ENCODE results near the gene SASH1.
"Not testable (repeated sequence)": the region's sequence is repeated elsewhere in the genome, so short reads cannot be mapped to it uniquely, and the experiment has no call there.

SASH1 gene

DNA sequence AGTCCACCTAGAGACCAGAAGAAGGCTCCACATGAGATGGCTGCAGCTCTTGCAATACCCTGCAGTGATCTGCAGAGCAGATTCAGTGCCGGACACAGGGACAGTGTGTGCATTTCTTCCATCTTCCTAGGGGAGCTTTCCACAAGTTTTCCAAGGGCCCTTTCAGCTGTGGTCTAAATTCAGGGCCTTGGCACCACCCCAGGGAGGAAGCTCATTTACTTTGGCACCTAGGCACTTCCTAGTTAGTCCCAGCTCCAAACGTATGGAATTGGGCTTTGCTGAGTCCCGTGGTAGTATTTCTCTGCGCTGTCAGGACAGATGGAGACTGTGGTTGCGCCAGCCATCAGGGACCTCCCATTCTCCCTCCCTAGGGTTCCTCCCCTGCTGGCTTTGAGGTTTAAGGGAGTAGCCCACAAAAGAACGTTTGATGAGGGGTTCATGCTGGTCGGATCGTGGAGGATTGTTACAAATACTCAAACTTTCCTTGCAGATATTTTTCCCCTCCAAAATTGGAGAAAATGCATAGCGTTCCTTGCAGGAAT, 221.9 kb downstream of the SASH1 start:
- DNase-seq: no peak

- no peak for DNase-seq
Observed at GRCh38 chr6:148565321-148565926, 222.8 kb downstream of the SASH1 start.

- DNase-seq: no peak
Observed at GRCh38 chr6:148565930-148566663, 223.5 kb downstream of the SASH1 start.

DNA sequence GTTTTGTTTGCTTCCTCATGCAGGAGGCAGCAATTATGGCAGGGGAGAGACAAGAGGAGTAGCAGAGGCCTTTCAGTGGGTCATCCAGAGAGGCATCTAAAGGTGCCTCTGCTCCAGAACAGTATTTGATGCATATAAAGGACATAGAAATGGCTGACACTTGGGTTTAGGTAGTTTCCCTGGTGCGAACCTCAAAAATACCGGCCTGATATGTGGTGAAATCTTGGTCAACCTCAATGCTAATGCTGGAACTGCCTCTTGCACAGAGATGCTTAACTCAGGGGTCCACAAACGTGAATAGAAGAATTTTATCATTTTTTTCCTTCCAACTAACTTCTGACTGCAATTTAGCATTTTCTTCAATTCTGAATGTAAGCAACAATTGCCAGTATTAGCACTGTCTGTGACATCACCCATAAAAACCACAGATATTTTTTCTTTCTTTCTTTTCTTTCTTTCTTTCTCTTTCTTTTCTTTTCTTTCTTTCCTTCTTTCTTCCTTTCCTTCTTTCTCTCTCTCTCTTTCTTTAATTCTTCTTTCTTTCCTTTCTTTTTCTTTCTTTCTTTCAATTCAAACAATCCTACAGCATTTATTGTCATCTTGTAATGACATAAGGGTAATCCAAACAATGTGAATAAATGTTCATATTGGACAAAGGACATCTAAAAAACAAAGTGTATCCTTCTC, 224.2 kb downstream of the SASH1 start:
- no peak for DNase-seq

DNA sequence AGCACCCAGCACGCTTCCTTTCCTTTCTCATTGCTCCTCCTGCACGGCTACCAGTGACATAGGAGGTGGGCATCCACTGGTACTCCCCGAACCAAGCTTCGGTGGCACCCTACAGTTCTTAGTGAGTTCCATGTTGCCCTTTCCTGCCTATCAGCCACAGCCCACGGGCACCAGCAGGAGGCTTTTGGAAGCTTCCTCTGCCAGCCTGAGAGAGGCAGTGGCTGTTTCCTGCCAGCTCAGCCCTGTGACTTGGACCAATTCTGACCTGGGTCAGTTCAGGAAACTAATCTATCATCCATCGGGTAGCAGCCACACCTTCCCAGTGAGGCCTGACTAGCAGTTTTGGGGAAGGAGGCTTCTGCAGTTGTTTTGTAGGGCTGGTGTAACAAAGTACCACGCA, 227.8 kb downstream of the SASH1 start:
- no peak for DNase-seq

GRCh38 chr6:148572676-148573335, 230.2 kb downstream of the SASH1 start:
- no peak for DNase-seq

GRCh38 chr6:148573922-148574321, 231.3 kb downstream of the SASH1 start:
- no peak for DNase-seq

- DNase-seq: peak; percentile 34
Observed at GRCh38 chr6:148577687-148578488, 235.2 kb downstream of the SASH1 start.

DNA sequence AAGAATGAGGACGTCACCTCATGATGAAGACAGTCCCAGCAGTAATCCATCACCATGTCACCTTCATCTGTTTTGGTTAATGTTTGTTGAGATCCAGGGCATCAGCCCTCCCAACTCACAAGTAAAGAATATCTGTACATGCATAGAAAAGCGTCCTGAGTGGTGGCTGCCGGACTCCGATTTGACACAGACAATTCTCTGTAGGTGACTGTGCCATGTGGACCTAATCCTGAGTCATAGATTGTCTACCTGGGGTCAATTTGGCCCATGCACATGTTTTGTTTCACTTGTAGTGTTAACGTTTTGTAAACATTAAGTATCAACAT, 235.8 kb downstream of the SASH1 start:
- DNase-seq: no peak

- DNase-seq: no peak
Observed at GRCh38 chr6:148578837-148579565, 236.4 kb downstream of the SASH1 start.

DNA sequence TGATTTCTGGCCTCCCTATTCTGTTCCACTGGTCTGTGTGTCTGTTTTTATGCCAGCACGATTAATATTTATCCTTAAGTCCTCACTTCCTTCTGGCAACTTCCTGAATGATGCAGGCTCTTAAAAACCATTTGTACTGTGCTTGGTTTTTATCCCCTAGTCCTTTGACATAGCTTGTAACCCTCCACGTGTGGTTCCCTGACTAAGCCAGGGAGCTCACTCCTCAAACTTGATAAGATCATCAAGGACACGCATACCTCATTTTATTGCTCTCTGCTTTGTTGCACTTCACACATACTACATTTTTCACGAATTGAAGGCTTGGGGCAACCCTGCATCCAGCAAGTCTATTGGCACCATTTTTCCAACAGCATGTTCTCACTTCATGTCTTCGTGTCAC, 237.8 kb downstream of the SASH1 start:
- DNase-seq: no peak

GRCh38 chr6:148583631-148584030, 241.0 kb downstream of the SASH1 start:
- DNase-seq: no peak

- DNase-seq: not testable (repeated sequence)
Observed at GRCh38 chr6:148585641-148586040, 243.0 kb downstream of the SASH1 start.

DNA sequence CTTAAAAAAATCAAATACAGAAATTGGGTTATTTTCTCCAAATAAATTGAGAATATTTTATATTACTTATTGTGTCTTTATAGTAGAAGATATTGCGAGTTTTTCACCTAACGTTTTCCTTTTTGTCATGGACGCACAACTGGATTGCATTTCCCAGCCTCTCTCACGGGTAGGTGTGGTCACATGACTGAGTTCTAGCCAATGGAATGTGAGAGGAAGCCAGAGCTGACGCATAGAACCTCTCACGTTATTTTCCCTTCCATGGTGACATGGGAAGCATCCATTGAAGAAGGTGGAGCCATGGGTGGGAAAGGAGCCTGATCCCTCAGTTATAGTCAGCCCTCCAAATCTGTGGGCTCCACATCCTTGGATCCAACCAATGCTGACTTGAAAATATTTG, 248.2 kb downstream of the SASH1 start:
- DNase-seq: no peak

GRCh38 chr6:148591656-148592055, 249.0 kb downstream of the SASH1 start:
- DNase-seq: no peak

GRCh38 chr6:148593130-148593812, 250.6 kb downstream of the SASH1 start:
- no peak for DNase-seq

DNA sequence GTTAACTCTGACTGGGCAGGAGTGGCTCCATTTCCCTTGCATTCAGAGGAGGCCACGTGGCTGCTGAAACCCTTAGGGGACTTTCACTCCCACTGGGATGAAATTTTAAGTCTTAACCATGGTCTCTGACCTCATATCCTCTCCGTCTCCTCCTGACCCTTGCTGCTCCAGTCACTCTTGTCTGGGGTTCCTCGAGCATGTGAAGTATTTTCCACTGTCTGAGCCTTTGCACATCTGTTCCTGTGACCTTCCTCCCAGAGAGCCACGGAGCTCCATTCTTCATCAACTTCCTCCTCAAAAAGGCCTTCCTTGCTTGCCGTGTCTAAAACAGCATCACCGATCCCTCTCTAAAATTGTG, 251.2 kb downstream of the SASH1 start:
- DNase-seq: no peak

- no peak for DNase-seq
Observed at GRCh38 chr6:148595550-148595949, 252.9 kb downstream of the SASH1 start.

- DNase-seq: no peak
Observed at GRCh38 chr6:148596891-148597455, 254.3 kb downstream of the SASH1 start.

- DNase-seq: no peak
Observed at GRCh38 chr6:148598724-148599123, 256.1 kb downstream of the SASH1 start.

- DNase-seq: no peak
Observed at GRCh38 chr6:148599967-148600426, 257.4 kb downstream of the SASH1 start.
